ENCODE data around the gene SLC15A5. TPM values are rescaled to one million over a fixed set of nuclear protein-coding genes. Genes with fewer than 3 reads are reported as not detected.

Gene SLC15A5
- total RNA-seq, 1 donor from 2014 or later, result not detected

DNA sequence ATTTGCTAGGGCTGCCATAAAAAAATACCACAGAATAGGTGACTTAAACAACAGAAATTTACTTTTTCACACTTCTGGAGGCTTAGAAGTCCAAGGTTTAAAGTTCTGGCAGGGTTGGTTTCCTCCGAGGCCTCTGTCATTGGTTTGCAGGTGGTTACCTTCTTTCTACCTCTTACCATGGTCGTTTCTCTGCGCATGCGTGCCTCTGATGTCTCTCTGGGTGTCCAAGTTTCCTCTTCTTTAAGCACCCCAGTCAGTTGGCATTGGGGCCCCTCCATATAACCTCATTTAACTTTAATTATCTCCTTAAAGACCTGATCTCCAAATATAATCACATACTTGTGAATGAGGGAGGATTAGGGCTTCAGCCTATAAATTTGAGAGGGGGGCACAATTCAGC lies 103.2 kb downstream of the SLC15A5 start:
- DNase-seq (ENCODE audit: low spot score), result no peak

DNA sequence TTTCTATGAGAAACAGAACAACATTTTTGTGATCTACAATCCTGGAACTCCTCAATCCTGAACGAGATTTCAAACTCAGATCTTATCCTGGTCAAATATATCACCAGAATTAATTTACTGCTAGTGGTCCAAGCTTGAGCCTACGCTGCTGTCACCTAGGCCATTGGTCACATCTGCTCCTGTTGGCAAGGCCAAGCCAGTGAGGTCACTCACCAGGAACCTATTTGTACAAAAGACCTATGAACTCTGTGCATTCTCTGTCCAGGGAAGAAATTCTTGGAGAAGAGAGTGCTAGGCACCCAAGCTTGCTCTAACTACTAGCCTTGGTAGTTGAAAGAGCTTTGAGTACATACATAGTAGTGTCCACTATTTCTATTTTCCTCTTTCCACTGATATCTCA lies 106.1 kb downstream of the SLC15A5 start:
- no peak for DNase-seq (ENCODE audit: low spot score)

DNA sequence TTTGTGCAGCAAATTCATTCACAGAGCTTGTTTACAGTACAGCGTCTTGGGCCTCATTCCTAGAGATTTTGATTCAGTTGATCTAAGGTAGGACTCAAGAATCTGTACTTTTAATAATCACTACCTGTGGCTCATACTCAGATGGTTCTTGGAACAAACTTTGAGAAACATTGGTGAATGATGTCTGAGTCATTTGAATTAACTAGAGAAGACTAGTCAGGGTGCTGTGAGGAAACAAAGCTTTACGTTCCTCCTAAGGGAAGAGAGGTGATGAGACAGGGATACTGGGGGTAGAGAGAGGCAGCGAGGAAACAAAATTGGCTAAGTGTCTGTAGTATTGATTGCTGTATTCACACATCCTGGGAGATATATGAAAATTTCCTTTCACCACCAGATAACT lies 109.4 kb downstream of the SLC15A5 start:
- DNase-seq (ENCODE audit: low spot score), result no peak

- DNase-seq (ENCODE audit: low spot score), result no peak
These were observed 110.7 kb downstream of the SLC15A5 start for GRCh38 chr12:16166563-16167470.

DNA sequence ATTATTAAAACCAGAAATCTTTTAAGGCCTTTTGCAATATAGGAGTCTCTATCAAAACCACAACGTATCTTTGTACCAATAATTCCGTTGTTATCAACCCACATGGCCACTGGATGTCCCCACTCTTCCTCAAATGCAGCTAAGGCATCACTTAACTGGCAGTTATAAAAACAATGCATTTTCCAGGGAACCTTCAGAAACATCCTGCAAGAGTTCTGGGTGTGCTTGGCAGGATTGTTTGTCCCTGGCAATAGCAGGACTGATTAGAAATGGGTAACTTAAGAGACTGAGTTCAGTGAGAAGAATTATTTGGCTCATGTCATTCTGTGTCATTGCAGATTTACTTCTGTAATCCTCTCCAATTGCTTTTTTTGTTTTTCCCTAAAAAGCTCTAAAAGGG lies 112.0 kb downstream of the SLC15A5 start:
- peak; percentile 45 for DNase-seq (ENCODE audit: low spot score)

DNA sequence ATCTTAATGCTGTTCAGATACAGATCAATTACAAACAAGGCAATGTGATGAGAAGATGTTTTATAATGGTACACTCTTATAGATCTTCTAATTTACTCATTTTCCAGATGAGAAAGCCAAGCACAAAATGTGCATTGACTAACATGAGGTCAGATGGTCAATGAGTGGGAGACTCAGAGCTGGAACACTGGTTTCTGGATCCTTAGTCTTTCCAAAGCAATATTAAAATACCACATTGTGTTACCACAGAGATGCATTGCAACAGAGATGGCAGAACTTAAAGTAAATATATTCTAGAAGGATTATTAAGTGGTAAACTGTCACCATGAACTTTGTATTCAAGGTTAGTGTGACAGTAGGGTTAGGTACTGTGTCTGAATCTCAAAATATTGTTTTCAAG lies 113.6 kb downstream of the SLC15A5 start:
- DNase-seq (ENCODE audit: low spot score), result no peak

GRCh38 chr12:16163146-16163545 lies 114.3 kb downstream of the SLC15A5 start:
- DNase-seq (ENCODE audit: low spot score), result no peak

- DNase-seq (ENCODE audit: low spot score), result no peak
These were observed 117.9 kb downstream of the SLC15A5 start for GRCh38 chr12:16159571-16159970.

DNA sequence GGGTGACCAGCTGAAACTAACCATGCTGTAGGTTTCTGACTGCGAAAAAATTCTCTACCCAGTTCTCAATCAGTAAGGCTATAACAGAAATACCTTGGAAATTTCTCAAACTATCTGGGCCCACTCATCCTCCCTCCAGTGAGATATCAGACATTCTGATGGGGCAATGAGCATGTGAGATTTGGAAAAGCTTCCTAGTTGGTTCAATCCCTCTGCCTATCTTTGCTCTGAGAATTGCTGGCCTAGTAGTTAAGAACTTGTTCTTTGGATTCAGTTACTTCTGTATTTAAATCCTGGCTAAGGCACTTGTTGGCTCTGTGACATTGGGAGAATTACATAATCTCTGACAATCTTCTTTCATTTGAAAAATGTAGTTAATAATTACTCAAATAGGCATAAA lies 119.4 kb downstream of the SLC15A5 start:
- DNase-seq (ENCODE audit: low spot score), result no peak

DNA sequence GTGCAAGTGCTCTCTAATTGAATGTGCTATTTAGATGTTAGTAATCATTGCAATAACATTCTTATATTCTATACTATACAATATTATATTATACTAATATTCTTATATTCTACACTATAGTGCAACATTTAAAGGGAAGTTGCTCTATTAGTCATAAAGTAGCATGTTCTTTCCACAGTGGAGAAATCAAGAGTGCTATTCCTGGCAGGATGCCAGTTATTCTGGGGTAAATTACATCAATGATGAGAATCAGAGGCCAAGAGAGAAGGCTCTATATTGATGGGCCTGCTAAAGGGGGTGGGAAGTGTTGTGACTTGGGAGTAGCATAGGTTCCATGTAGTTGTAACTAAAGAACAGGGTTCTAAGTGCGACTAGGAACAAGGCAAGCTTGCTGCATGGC lies 121.5 kb downstream of the SLC15A5 start:
- DNase-seq (ENCODE audit: low spot score), result no peak

DNA sequence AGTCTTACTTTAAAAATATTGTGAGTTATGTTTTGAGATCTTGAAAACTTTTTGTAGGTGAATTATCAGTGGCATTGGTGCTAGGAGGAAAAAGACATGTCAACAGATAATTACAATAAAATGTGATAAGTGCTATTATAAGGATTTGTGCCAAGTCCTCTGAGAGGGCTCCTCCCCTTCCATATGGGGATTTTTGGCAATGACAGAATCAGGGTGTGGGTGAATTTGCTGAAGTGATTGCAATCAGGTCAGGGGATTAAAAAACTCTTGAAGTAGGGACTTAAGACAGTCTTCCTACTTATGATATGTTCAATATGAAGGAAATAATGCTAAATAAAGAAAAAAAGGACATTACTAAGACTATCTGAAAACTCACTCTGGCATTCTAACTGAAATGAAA lies 122.5 kb downstream of the SLC15A5 start:
- DNase-seq (ENCODE audit: low spot score), result no peak

DNA sequence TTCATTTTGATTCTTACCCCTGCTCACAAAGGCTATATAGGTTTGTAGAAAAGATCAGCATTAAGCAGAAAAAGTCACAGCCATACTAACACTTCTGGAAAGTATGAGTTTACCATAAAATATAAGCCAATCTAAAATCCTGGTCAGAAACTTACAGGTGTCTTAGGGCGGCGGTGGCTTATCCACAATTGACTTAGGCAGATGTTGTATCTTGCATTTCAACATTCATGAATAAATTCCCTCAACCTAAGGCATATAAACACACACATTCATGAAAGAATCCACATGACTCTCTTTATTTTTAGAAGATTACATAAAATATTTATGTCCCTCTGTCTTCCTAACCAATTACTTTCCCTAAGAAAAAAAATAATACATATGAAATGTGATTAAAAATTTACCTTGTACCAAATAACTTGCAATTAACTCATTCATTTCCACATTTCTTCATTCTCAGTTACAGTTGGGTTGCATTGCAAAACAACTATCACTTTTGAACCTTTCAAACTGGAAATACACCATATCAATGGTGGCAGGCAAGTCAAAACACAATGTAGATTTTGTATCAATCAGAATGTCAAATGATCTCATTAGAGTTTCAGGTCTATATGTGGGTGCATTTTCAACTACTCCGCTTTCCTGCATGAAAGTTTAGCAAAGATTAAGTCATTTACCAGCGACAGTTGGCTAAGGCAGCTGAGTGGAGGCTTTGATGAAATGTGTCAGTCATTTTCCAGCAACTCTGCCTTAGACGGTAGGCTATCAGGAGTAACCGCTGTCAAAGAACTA lies 124.4 kb downstream of the SLC15A5 start:
- no peak for DNase-seq (ENCODE audit: low spot score)

DNA sequence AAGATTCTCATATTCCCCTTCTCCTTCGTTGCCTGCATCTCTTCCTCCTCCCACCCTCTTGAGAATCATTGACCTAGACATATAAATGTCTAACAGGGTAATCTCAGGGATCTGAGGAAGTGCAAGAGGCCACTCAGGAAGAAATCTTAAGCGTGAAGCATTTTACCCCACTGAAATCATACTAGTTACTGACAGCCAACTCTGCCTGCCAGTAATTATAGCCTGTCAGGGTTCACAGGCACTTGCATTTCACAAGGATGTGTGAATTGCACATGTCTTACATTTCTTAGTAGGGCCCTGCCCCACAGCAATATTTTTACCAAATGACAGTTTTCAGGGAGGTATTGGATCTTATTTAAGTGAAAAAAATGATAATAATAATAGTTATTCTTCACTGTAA lies 127.2 kb downstream of the SLC15A5 start:
- no peak for DNase-seq (ENCODE audit: low spot score)

DNA sequence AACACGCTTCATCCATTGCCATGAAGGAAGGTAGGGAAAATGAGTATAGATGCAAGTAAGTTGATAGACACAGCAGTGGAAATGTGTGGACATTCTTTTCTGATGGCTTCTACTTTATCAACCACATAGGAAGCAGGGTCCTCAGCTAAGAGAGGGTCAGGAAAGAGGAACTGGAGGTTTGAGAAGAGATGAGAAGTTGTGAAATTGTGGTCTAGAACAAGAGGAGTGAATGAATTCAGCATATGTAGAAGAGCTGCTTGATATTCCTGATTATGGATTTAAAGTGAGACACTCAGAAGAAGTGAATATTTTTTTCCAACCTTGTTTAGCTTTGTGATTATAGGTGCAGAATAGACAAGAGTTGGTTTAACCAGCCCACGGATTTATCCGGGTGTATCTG lies 128.5 kb downstream of the SLC15A5 start:
- no peak for DNase-seq (ENCODE audit: low spot score)

Other genes with a start within 250 kb of the SLC15A5 start
- gene MGST1, start 70.0 kb upstream of the SLC15A5 start, total RNA-seq, result 412 TPM

Data from ureter (tissue), 1 donor.